Sigmoid colon (tissue), 7 donors: ENCODE results near the gene DAB2IP. TPM values are rescaled to one million over a fixed set of nuclear protein-coding genes. Genes with fewer than 3 reads are reported as not detected.

ENCODE experiments used
- DNase-seq: peaks from one replicate; pipeline ENCODE4 v3.0.0-alpha.2; 2019
- H3K27ac ChIP-seq, 4 donors: fragments of 200-600 bp; sonication (generic); one replicate each; pipeline ENCODE4 v1.5.1; 2016 to 2019; ENCODE audit warnings: mild to moderate bottlenecking in 1 of 4
- H3K27me3 ChIP-seq, 3 donors: fragments of 200-600 bp; sonication (generic); one replicate each; pipeline ENCODE4 v1.5.1; 2019; ENCODE audit warnings: mild to moderate bottlenecking in 1 of 3
- H3K36me3 ChIP-seq, 4 donors: fragments of 200-600 bp; sonication (generic); one replicate each; pipeline ENCODE4 v1.5.1; 2016 to 2019
- H3K4me1 ChIP-seq, 4 donors: fragments of 200-600 bp; sonication (generic); one replicate each; pipeline ENCODE4 v1.5.1; 2017 to 2019
- H3K4me3 ChIP-seq, 4 donors: fragments of 200-600 bp; sonication (generic); one replicate each; pipeline ENCODE4 v1.5.1; 2017 to 2019; ENCODE audit warnings: mild to moderate bottlenecking in 2 of 4, moderate library complexity in 1 of 4
- H3K9me3 ChIP-seq, 4 donors: fragments of 200-600 bp in 3 of 4; sonication (generic) in 3 of 4; one replicate each; pipeline versions ENCODE4 v1.5.1 to v1.6.1; 2013 to 2019
- CTCF ChIP-seq, 4 experiments: fragments of 450-650 bp in 3 of 4; fragments of 200-600 bp in 1 of 4; IDR thresholded peaks; one replicate each; pipeline ENCODE4 v1.5.1; 2016 to 2019; ENCODE audit warnings: antibody characterized with exemption in 4 of 4, mild to moderate bottlenecking in 3 of 4, moderate library complexity in 2 of 4
- EP300 ChIP-seq, 4 donors: sonication (generic); formaldehyde crosslinking; IDR thresholded peaks; one replicate each; pipeline ENCODE4 v1.6.1; 2017; ENCODE audit warnings: antibody characterized with exemption in 4 of 4
- POLR2A ChIP-seq, 2 donors: fragments of 450-650 bp; IDR thresholded peaks; one replicate each; pipeline ENCODE4 v1.6.1; 2016; ENCODE audit warnings: antibody characterized with exemption in 2 of 2, mild to moderate bottlenecking in 2 of 2, moderate library complexity in 2 of 2
- POLR2AphosphoS5 ChIP-seq, 4 donors: sonication (generic); formaldehyde crosslinking; IDR thresholded peaks; one replicate each; pipeline ENCODE4 v1.6.1; 2017; ENCODE audit warnings: antibody characterized with exemption in 4 of 4
- WGBS, 2 donors: extraction: QIAGEN DNeasy Blood & Tissue Kit; methylation state at CpG; one replicate each; pipeline ENCODE4 v1.1.7; 2013; 5-methylcytosine and 5-hydroxymethylcytosine counted together
- intact Hi-C: fragments of 100-400 bp; cut with DNase I; formaldehyde crosslinking; loops from one replicate; pipeline ENCODE4 v1.15.1; 2023
- polyA plus RNA-seq, 3 donors: library from polyadenylated mRNA; stranded (reverse); fragments of 200-250 nt; gene quantifications; one replicate each; pipeline ENCODE4 v1.2.3, GENCODE V29; 2013
- total RNA-seq, 4 donors: library from RNA; depleted of rRNA; stranded (reverse); fragments of >200 nt; gene quantifications; one replicate each; pipeline ENCODE4 v1.1.0, GENCODE V29; 2016
- donor health status: healthy with polysubstance abuse.
- donor health status: Bipolar disorder and iron deficiency.
- donor health status: healthy.

The DAB2IP gene
- total and polyA plus RNA-seq, 7 donors = 20.1 to 52.4 (median 34.7) TPM

GRCh38 chr9:121625590-121625989, 25.8 kb upstream of the DAB2IP start:
- H3K4me1 ChIP-seq = peaks cover 0 to 46% (median 23%) of the 10 kb centered on the region in 4 donors
- no peak for DNase-seq
- TF ChIP-seq POLR2A (IDR thresholded peaks at IDR 0.05) (no peak), CTCF (IDR thresholded peaks at IDR 0.05) (no peak), EP300 (IDR thresholded peaks at IDR 0.05) (no peak), POLR2AphosphoS5 (IDR thresholded peaks at IDR 0.05) (no peak)
- no peak overlapping the region for H3K4me3 ChIP-seq
- no peaks in the 10 kb centered on the region for H3K9me3 ChIP-seq
- intact Hi-C loops = no loop called here
- 67 to 77% methylated on average over 3 of the region's 3 CpGs for WGBS, 2 donors
- peak overlapping the region; percentile 5 to 65 (median 46) for H3K27ac ChIP-seq
- no peaks in the 10 kb centered on the region for H3K27me3 ChIP-seq
- H3K36me3 ChIP-seq = no peaks in the 10 kb centered on the region

DNA sequence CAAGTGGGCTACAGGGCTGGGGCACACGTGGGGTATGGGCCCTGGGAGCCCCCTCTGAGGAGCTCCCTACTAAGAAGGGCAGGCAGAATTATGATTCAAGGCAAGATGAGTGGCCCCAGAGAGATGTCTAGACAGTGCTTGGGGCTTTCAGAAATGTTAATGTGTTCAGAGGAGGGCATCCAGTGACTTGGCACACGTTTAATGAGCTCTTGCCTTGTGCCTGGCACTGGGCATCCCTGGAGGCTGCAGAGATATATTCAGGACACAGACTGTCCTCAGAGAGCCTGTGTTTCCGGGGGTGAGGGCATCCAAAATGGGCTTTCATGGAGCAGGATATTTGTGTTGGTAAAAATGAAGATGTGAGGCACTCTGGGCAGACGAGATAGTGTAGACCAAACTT, 25.4 kb upstream of the DAB2IP start:
- H3K9me3 ChIP-seq = no peaks in the 10 kb centered on the region
- intact Hi-C loops = no loop called here
- DNase-seq = no peak
- no peaks in the 10 kb centered on the region for H3K36me3 ChIP-seq
- TF ChIP-seq POLR2AphosphoS5 (IDR thresholded peaks at IDR 0.05) (no peak), EP300 (IDR thresholded peaks at IDR 0.05) (no peak), POLR2A (IDR thresholded peaks at IDR 0.05) (no peak), CTCF (IDR thresholded peaks at IDR 0.05) (no peak)
- no peak overlapping the region for H3K4me3 ChIP-seq
- H3K4me1 ChIP-seq = peaks cover 0 to 46% (median 20%) of the 10 kb centered on the region in 4 donors
- H3K27ac ChIP-seq = peak overlapping the region in 3 of 4 donors; percentile 33 to 65 (median 60)
- no peaks in the 10 kb centered on the region for H3K27me3 ChIP-seq
- 88% methylated on average over 4 of the region's 4 CpGs for WGBS, 2 donors

GRCh38 chr9:121627427-121627826, 24.0 kb upstream of the DAB2IP start:
- Histone ChIP-seq H3K9me3 (no peaks in the 10 kb centered on the region), H3K27ac (no peak overlapping the region), H3K4me1 (peaks cover 0 to 54% (median 24%) of the 10 kb centered on the region in 4 donors), H3K27me3 (no peaks in the 10 kb centered on the region), H3K4me3 (no peak overlapping the region), H3K36me3 (no peaks in the 10 kb centered on the region)
- DNase-seq = no peak
- intact Hi-C loops = no loop called here
- WGBS, 2 donors = 63 to 83% methylated on average over 6 of the region's 6 CpGs
- TF ChIP-seq CTCF (IDR thresholded peaks at IDR 0.05) = no peak
- no peak for TF ChIP-seq POLR2A (IDR thresholded peaks at IDR 0.05)
- no peak for TF ChIP-seq EP300 (IDR thresholded peaks at IDR 0.05)
- TF ChIP-seq POLR2AphosphoS5 (IDR thresholded peaks at IDR 0.05) = no peak

DNA sequence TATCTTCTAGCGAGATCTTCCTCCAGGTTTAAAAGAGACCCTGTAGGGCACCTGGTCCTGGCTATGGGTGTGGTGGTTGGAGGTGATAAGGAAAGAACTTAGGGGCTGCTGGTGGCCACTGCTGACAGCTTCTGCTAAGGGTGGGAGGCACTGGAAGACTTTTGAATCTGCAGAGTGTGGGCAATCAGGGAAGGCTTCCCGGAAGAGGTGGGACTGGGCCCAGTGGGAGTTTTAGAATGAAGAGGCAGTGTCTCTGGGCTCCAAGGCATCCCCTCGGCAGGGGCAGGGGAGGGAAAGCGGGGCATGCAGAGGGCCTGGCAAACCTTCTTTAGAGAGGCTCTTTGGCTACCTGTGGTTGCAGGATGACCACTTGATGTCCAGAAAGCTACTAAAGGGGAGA, 23.0 kb upstream of the DAB2IP start:
- no peak for DNase-seq
- Histone ChIP-seq H3K36me3 (no peaks in the 10 kb centered on the region), H3K4me3 (no peak overlapping the region), H3K4me1 (peaks cover 0 to 64% (median 33%) of the 10 kb centered on the region in 4 donors), H3K9me3 (no peaks in the 10 kb centered on the region), H3K27me3 (no peaks in the 10 kb centered on the region), H3K27ac (no peak overlapping the region)
- intact Hi-C loops = no loop called here
- TF ChIP-seq CTCF (IDR thresholded peaks at IDR 0.05) (no peak), POLR2AphosphoS5 (IDR thresholded peaks at IDR 0.05) (no peak), POLR2A (IDR thresholded peaks at IDR 0.05) (no peak), EP300 (IDR thresholded peaks at IDR 0.05) (no peak)
- WGBS, 2 donors = 95% methylated on average over 4 of the region's 4 CpGs

- no peak for DNase-seq
- H3K27me3 ChIP-seq = no peaks in the 10 kb centered on the region
- WGBS, 2 donors = 96% methylated on average over 3 of the region's 3 CpGs
- H3K9me3 ChIP-seq = no peaks in the 10 kb centered on the region
- intact Hi-C loops = loop anchor here (5.0 kb wide), 1 partner anchor 84 kb away; no protein-coding TSS in a partner anchor
- H3K4me3 ChIP-seq = no peak overlapping the region
- TF ChIP-seq CTCF (IDR thresholded peaks at IDR 0.05) (no peak), EP300 (IDR thresholded peaks at IDR 0.05) (no peak)
- no peaks in the 10 kb centered on the region for H3K36me3 ChIP-seq
- H3K4me1 ChIP-seq = peaks cover 0 to 82% (median 50%) of the 10 kb centered on the region in 4 donors
- H3K27ac ChIP-seq = no peak overlapping the region
These were observed 20.3 kb upstream of the DAB2IP start for GRCh38 chr9:121631115-121631514.
